Activated CD8-positive, alpha-beta memory T cell treated with anti-CD3 and anti-CD28 coated beads for 36 hours (primary cell): ENCODE results near the gene LEPR. TPM values are rescaled to one million over a fixed set of nuclear protein-coding genes. Genes with fewer than 3 reads are reported as not detected.
"Not testable (repeated sequence)": the region's sequence is repeated elsewhere in the genome, so short reads cannot be mapped to it uniquely, and the experiment has no call there.

Experiments
- CTCF ChIA-PET: fragments of 350-600 bp; sonication (Branson Sonifier 250); formaldehyde crosslinking; loops from one replicate; lab custom pipeline; 2021; ENCODE audit warnings: antibody characterized with exemption; lab: Charles Lee
- POLR2A ChIA-PET: fragments of 350-600 bp; sonication (Branson Sonifier 250); formaldehyde crosslinking; loops from one replicate; lab custom pipeline; 2021; ENCODE audit warnings: antibody characterized with exemption; lab: Charles Lee
- total RNA-seq, 2 experiments: library from RNA; stranded (reverse); gene quantifications; one replicate each; pipeline ENCODE4 v1.2.3, GENCODE V29; 2021

Gene LEPR, protein sequence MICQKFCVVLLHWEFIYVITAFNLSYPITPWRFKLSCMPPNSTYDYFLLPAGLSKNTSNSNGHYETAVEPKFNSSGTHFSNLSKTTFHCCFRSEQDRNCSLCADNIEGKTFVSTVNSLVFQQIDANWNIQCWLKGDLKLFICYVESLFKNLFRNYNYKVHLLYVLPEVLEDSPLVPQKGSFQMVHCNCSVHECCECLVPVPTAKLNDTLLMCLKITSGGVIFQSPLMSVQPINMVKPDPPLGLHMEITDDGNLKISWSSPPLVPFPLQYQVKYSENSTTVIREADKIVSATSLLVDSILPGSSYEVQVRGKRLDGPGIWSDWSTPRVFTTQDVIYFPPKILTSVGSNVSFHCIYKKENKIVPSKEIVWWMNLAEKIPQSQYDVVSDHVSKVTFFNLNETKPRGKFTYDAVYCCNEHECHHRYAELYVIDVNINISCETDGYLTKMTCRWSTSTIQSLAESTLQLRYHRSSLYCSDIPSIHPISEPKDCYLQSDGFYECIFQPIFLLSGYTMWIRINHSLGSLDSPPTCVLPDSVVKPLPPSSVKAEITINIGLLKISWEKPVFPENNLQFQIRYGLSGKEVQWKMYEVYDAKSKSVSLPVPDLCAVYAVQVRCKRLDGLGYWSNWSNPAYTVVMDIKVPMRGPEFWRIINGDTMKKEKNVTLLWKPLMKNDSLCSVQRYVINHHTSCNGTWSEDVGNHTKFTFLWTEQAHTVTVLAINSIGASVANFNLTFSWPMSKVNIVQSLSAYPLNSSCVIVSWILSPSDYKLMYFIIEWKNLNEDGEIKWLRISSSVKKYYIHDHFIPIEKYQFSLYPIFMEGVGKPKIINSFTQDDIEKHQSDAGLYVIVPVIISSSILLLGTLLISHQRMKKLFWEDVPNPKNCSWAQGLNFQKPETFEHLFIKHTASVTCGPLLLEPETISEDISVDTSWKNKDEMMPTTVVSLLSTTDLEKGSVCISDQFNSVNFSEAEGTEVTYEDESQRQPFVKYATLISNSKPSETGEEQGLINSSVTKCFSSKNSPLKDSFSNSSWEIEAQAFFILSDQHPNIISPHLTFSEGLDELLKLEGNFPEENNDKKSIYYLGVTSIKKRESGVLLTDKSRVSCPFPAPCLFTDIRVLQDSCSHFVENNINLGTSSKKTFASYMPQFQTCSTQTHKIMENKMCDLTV
- total RNA-seq, result 1 to 10 TPM; 1.2 to 1.3 TPM

DNA sequence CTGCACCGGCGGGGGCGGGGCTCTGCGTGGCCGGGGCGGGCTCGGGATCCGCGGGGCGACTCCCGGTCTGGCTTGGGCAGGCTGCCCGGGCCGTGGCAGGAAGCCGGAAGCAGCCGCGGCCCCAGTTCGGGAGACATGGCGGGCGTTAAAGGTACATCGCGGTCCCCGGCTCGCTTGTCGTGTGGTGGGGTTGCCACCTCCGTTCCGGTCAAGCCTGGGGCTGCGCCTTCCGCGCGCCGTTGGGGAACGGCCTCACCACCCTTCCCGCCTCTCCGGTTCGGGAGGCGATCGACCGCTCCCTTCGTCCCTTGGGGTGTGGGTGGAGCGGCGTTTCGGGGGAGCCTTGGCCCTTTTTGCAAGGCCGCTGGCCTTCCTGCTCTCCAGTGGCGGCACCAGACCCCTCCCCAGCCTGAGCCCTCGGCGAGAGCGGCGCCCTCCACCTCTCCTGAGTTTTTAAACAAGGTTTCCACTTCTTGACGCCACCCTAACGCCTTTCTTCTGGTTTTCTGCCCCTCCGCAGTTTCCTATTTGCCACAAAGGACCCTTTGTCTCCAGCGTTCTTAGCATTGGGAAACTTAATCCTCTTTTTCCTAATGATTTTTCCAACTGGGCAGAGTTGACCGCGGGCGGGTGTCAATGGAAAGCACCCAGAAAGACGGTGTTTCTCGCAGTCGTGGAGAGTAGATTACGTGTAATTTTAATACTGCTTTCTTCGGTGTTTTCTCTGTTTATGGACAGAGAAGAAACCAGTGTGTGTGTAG, at the start of gene LEPR, which contains the start of gene LEPROT:
LEPR (plus strand) TSS at position 79 of the 761 bp plus-strand sequence. CDS start 144,898 bp downstream, outside the sequence.
LEPROT (plus strand) TSS at position 79 of the 761 bp plus-strand sequence; CDS start at position 136, 57 bp downstream.
- ChIA-PET CTCF (interaction anchor here (0.8 to 0.9 kb wide), 3 partner anchors 18 to 267 kb away, joined by 3 to 4 read pairs (median 3); no protein-coding TSS in a partner anchor), POLR2A (interaction anchor here (0.5 to 1.1 kb wide), 5 partner anchors 25 to 370 kb away, joined by 3 to 11 read pairs (median 3); no protein-coding TSS in a partner anchor)

- CTCF ChIA-PET, result no interaction called here
- POLR2A ChIA-PET, result no interaction called here
Measured at GRCh38 chr1:65371544-65371943, 48.9 kb upstream of the LEPR start.

- ChIA-PET CTCF (no interaction called here), POLR2A (no interaction called here)
Measured at GRCh38 chr1:65372557-65372956, 47.9 kb upstream of the LEPR start.

GRCh38 chr1:65377496-65378246, 42.8 kb upstream of the LEPR start:
- POLR2A ChIA-PET, result interaction anchor here (0.6 kb wide), 1 partner anchor 1266 kb away, joined by 3 read pairs; no protein-coding TSS in a partner anchor

DNA sequence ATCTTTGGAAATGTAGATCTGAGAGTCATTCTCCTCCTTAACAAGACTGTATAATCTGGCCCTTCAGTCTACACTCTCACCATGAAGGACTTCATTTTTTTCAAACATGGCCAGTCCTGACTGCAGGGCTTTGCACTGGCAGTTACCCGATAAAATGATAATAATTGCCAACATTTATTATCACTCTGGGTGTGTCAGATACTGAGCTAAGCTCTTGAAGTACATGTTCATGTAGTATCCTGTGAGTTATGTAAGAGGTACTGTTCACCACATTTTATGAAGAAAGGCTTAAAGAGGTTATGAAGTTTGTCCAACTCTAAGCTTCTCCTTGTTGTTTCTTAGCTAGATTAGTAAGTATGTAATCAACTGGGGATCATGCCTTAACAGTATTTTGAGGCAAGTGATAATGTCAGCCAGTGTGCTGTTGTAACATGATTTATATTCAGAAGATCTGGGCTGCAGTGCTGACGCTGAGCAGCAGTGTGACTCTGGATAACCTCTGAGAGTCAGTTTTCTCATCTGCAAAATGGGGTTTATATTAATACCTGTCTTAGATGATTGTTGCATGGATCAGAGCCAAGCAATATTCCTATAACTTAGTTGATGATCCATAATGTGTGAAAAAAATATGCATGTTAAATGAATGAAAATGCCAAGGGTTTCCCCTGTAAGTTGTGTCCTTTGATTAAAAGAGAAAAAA, 42.1 kb upstream of the LEPR start:
- ChIA-PET POLR2A (interaction anchor here (0.6 kb wide), 1 partner anchor 23 kb away, joined by 5 read pairs; no protein-coding TSS in a partner anchor), CTCF (no interaction called here)

More at GRCh38 chr1:65377496-65378246, 42.8 kb upstream of the LEPR start:
- CTCF ChIA-PET, result no interaction called here

GRCh38 chr1:65384426-65384825, 36.0 kb upstream of the LEPR start:
- POLR2A ChIA-PET, CTCF ChIA-PET: not testable (repeated sequence)

DNA sequence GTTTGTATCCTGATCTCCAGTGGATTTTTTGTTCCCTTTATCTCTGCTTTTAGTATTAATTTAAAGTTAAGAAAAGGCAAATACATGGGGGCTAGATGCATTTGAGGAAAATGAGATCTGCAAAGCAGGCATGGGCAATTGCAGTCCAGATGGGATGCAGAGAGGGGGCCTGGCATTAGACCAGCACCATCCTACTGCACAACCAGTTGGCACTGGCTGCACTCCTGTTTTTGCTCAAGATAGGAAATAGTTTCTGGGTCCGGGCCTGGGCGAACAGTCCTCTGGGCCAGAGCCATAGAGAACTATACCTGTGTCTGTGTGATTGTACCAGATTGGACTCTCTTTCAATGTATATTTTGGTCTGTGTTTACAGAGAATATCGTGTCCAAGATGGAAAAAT, 34.0 kb upstream of the LEPR start:
- CTCF ChIA-PET, result no interaction called here
- POLR2A ChIA-PET, result no interaction called here

DNA sequence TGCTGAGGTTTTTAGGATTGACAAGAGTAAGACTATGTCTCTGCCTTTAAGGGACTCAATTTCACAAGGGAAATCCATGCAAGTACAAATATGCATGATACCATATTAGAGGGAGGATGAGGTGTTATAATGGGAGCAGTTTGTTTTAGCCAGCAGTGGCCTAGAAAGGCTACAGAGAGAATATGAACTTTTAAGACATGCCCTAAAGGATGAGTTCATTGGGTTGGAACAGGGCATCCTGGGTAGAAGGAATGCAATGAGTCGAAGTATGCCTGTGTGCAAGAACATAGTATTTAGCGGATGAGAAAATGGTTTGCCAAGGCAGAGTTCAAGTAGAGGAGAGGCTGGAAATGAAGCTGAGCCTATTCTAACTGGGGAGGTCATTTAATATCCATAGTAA, 32.6 kb upstream of the LEPR start:
- CTCF ChIA-PET, result no interaction called here
- POLR2A ChIA-PET, result no interaction called here

DNA sequence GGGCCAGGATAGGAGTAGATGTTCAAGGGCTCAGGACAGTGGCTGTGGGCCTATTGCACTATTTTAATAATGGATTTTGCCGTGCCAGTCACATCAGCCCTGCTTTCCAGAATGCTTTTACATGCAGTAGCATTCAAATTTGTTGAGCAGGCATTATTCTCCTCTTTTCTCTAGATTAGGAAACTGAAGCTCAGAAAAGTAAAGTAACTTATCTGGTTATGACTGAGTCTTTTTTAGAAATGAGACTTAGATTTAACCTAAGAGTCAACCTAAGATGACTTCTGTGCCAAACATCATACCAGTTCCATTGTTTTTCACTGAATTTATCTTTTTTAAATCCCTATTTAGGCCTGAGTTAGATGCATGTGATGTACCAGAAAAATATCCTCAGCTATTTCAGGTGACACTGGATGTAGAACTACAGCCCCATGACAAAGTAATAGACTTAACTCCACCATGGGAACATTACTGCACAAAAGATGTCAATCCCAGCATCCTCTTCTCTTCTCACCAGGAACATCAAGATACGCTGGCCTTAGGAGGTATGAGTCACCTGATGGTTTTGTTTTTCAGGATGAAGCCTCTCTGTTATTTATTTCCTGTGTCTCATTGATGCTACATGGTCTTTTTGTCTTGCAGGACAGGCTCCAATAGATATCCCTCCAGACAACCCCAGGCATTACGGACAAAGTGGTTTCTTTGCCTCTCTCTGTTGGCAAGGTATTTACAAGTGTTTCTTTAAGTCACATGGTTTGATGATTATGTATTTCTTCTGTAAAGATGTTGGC, 31.4 kb upstream of the LEPR start:
- ChIA-PET CTCF (no interaction called here), POLR2A (no interaction called here)

DNA sequence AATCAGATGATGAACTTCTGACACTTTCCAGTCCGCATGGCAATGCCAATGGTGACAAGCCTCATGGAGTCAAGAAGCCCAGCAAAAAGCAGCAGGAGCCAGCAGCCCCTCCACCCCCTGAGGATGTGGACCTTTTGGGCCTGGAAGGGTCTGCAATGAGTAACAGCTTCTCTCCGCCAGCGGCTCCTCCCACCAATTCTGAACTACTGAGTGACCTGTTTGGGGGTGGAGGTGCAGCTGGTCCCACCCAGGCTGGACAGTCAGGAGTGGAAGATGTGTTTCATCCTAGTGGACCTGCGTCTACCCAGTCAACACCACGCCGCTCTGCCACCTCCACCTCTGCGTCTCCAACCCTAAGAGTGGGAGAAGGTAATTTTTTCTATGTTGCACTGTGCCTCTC, 28.0 kb upstream of the LEPR start:
- ChIA-PET POLR2A (interaction anchor here (0.6 to 2.1 kb wide), 2 partner anchors 28 to 353 kb away, joined by 3 to 11 read pairs; partner anchors contain the start of genes LEPR and LEPROT), CTCF (interaction anchor here (1.1 kb wide), 1 partner anchor 80 kb away, joined by 3 read pairs; no protein-coding TSS in a partner anchor)

DNA sequence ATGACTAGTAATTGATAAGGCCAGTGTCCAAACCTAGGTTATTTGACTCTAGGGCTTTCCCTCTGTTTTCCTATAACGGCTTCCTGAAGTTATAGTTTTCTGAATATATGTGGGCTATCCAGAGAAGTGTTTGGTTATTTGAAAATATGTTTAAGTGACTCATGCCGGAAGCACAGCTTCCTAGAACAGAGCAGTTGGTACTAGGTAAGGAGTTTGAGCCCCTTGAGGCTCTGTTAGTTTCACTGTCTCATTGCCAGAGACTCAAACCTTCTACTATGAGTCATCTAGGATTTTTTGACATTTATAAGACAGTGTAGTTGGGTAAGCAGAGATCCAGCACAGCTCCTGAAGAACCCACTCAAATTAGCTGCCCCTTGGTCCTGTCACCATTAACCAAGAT, 27.1 kb upstream of the LEPR start:
- CTCF ChIA-PET, result interaction anchor here (1.1 to 1.7 kb wide), 3 partner anchors 15 to 81 kb away, joined by 3 to 4 read pairs (median 3); no protein-coding TSS in a partner anchor
- POLR2A ChIA-PET, result interaction anchor here (2.1 kb wide), 1 partner anchor 27 kb away, joined by 11 read pairs; the partner anchor contains the start of genes LEPR and LEPROT

- ChIA-PET CTCF (interaction anchor here (1.2 to 1.7 kb wide), 2 partner anchors 15 to 26 kb away, joined by 3 to 4 read pairs; no protein-coding TSS in a partner anchor), POLR2A (interaction anchor here (2.1 kb wide), 1 partner anchor 26 kb away, joined by 11 read pairs; the partner anchor contains the start of genes LEPR and LEPROT)
Measured at GRCh38 chr1:65393928-65394327, 26.5 kb upstream of the LEPR start.

DNA sequence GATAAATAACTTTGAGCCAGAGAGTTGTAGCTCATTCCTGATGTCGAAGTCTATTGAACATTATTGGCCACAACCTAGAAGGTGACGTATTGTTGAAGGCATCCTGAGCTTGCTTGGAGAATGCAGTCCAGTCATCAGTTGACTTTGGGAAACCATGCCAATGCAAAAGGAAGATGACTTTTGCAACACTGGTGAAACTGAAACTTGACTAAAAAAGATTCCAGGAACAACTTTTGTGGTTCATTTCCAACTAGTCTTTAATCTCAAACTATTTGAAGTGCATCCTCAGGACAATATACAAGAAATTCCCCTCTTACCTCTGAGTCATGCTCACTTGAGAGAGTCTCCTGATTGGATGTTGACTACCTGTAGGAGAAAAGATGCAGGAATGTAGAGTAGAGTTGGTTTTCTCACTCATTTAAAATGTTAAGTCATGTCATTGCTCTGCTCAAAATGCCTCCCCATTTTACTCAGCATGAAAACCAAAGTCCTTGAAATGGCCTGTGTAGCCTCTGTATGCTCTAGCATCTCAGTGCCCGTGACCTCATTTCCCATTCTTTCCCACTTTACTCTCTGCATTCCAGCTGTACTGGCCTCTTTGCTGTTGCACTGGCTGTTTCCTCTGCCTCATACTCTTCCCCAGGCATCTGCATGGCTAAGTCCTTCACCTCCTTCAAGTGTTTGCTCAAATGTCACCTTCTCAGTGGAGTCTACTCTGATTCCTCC, 24.4 kb upstream of the LEPR start:
- ChIA-PET CTCF (no interaction called here), POLR2A (interaction anchor here (1.6 kb wide), 1 partner anchor 24 kb away, joined by 3 read pairs; the partner anchor contains the start of genes LEPR and LEPROT)

DNA sequence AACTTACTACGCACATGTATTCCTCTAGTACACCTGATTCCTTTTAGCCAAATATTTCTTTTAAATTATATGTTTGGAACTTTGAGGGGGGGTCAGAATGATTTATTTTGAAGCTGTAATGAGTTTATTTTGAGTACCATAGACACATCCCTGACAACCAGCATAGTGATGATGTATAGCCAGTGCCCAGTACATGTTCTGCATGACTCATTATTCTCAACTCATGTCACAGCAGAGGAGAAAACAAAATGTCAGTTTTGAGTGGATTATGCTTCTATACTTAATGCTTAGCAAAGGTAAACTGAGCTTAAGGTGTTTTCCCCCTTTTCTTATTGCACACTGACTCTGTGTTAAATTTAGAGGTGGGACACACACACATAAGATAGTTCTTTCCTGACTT, 22.4 kb upstream of the LEPR start:
- ChIA-PET POLR2A (interaction anchor here (0.6 kb wide), 1 partner anchor 109 kb away, joined by 3 read pairs; no protein-coding TSS in a partner anchor), CTCF (interaction anchor here (1.0 to 1.7 kb wide), 2 partner anchors 14 to 15 kb away, joined by 3 to 5 read pairs; no protein-coding TSS in a partner anchor)

DNA sequence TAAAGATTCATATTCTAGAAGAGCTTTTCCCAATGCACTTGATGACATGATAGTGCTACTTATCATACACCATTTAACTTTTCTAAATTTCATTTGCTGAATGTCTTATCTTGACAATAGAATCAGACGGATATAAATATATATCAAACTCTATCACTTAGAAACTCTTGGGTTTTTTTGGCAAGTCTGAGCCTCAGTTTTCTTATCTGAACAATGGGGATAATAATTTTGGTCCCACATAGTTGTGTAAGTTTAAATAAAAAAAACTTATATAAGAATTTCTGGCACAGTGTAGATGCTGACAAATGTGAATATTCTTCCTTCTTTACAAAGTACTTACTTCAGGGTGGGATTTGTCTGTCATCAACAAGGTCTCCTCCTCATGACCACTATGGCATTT, 21.5 kb upstream of the LEPR start:
- ChIA-PET CTCF (interaction anchor here (1.0 kb wide), 1 partner anchor 13 kb away, joined by 3 read pairs; no protein-coding TSS in a partner anchor), POLR2A (interaction anchor here (0.5 kb wide), 1 partner anchor 138 kb away, joined by 3 read pairs; no protein-coding TSS in a partner anchor)
